Femur (tissue), 1 donor: ENCODE measurements around the gene TGFB1I1.
A peak's percentile ranks its signal among the peaks of the same experiment; 100 is the strongest.
"Not testable (repeated sequence)": the region's sequence is repeated elsewhere in the genome, so short reads cannot be mapped to it uniquely, and the experiment has no call there.

Source experiments
- DNase-seq: peaks from one replicate; pipeline ENCODE4 v3.0.0-alpha.2; 2017

The TGFB1I1 gene

DNA sequence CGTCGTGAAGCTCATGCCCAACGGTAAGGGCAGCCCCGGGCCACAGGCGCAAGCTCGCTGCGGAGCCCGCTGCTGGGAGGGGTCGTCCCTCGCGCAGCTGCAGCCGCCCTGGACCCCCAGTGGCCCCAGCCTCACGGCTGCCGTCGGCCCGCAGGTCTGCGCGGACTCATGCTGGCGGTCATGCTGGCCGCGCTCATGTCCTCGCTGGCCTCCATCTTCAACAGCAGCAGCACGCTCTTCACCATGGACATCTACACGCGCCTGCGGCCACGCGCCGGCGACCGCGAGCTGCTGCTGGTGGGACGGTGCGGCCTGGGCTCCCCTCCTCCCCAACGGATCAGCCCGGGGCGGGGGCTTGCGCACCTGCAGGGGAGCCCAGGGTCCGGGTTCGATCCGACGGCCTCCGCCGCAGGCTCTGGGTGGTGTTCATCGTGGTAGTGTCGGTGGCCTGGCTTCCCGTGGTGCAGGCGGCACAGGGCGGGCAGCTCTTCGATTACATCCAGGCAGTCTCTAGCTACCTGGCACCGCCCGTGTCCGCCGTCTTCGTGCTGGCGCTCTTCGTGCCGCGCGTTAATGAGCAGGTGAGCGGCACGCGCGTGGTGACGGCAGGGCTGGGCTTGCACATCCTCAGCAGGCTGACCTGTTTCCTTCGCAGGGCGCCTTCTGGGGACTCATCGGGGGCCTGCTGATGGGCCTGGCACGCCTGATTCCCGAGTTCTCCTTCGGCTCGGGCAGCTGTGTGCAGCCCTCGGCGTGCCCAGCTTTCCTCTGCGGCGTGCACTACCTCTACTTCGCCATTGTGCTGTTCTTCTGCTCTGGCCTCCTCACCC, 16.7 kb downstream of the TGFB1I1 start:
- no peak for DNase-seq

DNA sequence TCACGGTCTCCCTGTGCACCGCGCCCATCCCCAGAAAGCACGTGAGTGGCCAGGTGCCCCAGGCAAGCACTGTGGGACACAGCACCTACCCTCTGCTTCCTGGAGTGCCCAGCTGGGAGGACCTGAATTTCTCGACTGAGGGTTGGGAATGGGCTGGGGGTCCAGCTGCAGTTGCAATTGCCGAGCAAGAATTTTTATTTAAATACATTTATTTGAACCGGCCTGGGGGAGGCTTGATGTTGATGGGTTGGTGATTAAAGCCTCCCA, 17.3 kb downstream of the TGFB1I1 start:
- no peak for DNase-seq

GRCh38 chr16:31489616-31490584, 17.9 kb downstream of the TGFB1I1 start:
- DNase-seq = no peak

GRCh38 chr16:31491778-31492418, 19.9 kb downstream of the TGFB1I1 start:
- DNase-seq = no peak

- no peak for DNase-seq
Observed at GRCh38 chr16:31493506-31494125, 21.7 kb downstream of the TGFB1I1 start.

DNA sequence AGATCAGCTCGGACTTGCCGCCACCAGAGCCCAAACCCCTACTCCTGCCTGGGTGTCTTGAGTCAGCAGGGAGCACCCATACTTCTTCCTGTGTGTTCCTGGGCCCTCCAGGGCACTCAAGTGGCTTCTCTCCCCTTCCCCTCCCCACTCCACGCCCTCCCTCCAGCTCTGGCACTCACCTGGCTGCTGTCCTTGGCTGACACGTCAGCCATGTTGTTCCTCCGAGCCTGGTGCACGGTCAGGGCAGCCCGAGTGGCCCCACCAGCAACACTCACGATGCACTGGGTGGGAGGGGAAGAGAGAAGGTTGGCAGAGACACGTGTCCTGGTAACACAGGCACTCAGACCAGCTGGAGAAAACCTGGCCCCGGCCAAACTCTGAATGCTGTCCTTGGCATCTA, 24.7 kb downstream of the TGFB1I1 start:
- DNase-seq = no peak

- no peak for DNase-seq
Observed at GRCh38 chr16:31498493-31498892, 26.5 kb downstream of the TGFB1I1 start.

- DNase-seq = no peak
Observed at GRCh38 chr16:31499928-31500327, 28.0 kb downstream of the TGFB1I1 start.

- DNase-seq = no peak
Observed at GRCh38 chr16:31501226-31501965, 29.4 kb downstream of the TGFB1I1 start.

- no peak for DNase-seq
Observed at GRCh38 chr16:31501966-31502348, 30.0 kb downstream of the TGFB1I1 start.

DNA sequence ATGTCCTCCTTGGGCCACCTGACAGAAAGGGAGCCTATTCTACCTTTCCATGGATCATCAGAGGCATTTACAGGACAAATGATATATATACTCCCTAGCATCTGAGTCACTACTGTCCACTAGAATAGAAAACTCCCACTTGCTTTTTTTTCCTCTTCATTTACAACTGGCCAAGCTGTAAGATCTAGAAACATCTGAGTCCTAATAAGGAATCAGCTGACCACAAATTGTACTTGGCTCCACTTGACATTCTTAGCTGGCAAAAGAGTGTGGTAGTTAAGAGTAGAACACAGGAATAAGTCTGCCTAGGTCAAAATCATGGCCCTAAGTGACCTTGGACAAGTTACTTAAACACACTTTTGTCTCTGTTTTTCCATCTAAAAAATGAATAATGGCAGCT, 31.0 kb downstream of the TGFB1I1 start:
- DNase-seq = no peak

- DNase-seq = not testable (repeated sequence)
Observed at GRCh38 chr16:31503555-31503954, 31.6 kb downstream of the TGFB1I1 start.

GRCh38 chr16:31504159-31504558, 32.2 kb downstream of the TGFB1I1 start:
- no peak for DNase-seq

DNA sequence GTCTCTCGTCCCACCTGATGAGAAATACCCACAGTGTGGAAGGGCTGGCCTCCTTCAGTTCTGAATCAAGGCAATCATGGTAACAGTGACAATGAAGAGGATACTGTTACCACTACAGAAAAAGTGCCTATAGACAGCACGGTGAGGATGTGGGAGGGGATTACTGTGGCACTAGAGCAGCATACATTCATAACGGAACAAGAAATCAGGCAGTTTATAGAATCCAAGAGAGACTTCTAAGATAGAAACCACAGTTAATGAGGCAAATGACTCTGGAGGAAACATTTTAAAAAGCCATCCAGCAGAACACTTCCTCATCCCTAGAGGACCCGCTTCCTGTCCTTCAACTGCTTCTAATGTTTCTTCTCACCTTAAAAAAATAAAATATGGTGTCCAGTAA, 33.5 kb downstream of the TGFB1I1 start:
- DNase-seq = no peak

- no peak for DNase-seq
Observed at GRCh38 chr16:31507617-31507928, 35.6 kb downstream of the TGFB1I1 start.

GRCh38 chr16:31507929-31508705, 36.2 kb downstream of the TGFB1I1 start, which contains the start of gene RUSF1:
RUSF1 (minus strand) TSS chr16:31508391; CDS start chr16:31508373, 18 bp downstream.
- peak; percentile 96 for DNase-seq

DNA sequence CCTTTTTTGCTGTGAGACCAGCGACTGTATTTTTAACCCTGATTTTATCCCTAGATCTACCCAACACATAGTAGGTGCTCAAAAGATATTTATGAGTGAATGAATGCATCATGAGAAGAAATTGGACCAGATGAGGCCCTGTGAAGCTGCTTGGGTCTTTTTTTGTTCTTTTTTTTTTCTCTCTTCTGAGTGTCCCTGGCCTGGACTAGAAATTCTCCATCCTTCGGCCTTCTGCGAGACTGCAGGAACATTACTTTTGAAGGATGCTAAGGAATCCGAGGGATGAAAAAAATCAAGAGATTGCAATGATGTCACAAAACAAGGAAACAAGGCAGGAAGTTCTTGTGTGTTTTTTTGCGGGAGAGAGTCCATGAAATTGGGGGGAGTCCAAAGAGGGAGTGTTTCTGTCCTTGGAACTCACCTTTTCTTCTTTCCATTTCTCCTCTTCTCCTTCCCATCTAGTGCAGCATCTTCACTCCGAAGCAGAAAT, 36.8 kb downstream of the TGFB1I1 start:
- no peak for DNase-seq

GRCh38 chr16:31513126-31513525, 41.2 kb downstream of the TGFB1I1 start:
- DNase-seq = no peak

DNA sequence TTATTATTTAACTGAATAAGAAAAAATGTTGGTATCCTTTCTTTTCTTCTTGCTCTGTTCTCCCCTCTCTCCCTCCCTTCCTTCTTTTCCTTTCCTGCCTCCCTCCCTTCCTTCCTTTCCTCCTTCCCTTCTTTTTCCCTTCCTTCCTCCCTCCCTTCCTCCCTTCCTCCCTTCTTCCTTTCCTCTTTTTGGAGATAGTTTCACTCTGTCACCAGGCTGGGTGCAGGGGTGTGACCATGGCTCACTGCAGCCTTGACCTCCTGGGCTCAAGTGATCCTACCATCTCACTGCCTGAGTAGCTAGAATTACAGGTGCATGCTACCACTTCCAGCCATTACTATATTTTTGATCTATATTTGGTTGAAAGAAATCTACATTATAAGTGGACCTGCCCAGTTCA, 41.9 kb downstream of the TGFB1I1 start:
- DNase-seq = no peak

DNA sequence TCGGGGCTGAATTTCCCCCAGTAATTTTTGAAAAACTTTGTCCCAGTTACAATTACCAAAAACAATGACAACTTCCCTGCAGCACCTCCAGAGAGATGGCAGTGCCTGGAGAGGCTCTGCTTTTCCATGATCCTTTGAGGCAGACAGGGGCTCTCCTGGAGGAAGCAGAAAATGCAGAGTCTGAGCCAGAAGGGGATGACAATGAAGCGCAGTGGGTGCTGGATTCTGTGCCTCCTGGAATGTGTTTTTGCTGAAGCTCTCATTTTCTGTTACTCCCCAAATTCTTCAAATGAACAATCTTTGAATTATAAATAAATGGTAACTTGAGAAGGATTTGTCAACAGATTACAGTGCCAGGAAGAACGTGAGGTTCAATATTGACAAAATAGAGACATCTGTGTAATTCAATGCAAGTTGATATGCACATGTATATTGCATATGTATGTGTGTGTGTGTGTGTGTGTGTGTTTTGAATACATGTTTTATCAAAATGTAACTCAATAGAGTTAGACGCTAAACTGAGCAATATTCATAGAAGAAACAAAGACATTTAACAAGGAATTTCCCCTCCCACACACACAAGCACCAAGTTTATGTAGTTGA, 45.9 kb downstream of the TGFB1I1 start:
- DNase-seq = no peak
